Measurements from ENCODE around the gene ABCG1.

- TF ChIP-seq TARDBP (IDR thresholded peaks at IDR 0.05) (no peak), FOXM1 (IDR thresholded peaks at IDR 0.05; ENCODE audit: borderline replicate concordance) (no peak), CTBP1 (IDR thresholded peaks at IDR 0.05; ENCODE audit: borderline replicate concordance) (no peak), PKNOX1 (IDR thresholded peaks at IDR 0.05) (peak; percentile 80), SUZ12 (IDR thresholded peaks at IDR 0.05) (no peak), ARNT (IDR thresholded peaks at IDR 0.05) (no peak), BHLHE40 (IDR thresholded peaks at IDR 0.05; ENCODE audit: borderline replicate concordance) (no peak), SP1 (IDR thresholded peaks at IDR 0.05) (no peak), FOXK2 (IDR thresholded peaks at IDR 0.05) (no peak)
These were observed 17.9 kb upstream of the ABCG1 start for GRCh38 chr21:42200906-42201614.

Data from HEK293T (cell line).